NOMO-1 treated with DMSO at 0.1 percent for 48 hours (cell line): ENCODE data around the gene SLC2A14.
"Not testable (repeated sequence)": the region's sequence is repeated elsewhere in the genome, so short reads cannot be mapped to it uniquely, and the experiment has no call there.

Source experiments
- DNase-seq: peaks from one replicate; lab custom pipeline; 2025; ENCODE audit not compliant: unreplicated experiment; lab: John Stamatoyannopoulos, UW

SLC2A14 gene

DNA sequence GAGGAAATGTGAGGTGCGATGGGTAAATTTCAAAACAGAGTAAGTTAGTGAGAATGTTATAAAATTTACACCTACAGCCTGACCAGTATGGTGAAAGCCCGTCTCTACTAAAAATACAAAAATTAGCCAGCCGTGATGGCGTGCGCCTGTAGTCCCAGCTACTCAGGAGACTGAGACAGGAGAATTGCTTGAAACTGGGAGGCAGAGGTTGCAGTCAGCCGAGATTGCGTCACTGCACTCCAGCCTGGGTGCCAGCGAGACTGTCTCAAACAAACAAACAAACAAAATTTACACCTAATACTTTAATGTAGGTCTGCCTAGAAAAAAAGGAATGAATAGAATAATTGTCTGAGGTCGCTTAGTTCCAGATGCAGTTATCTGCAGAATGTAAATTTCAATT is 37.6 kb downstream of the SLC2A14 start:
- no peak for DNase-seq

DNA sequence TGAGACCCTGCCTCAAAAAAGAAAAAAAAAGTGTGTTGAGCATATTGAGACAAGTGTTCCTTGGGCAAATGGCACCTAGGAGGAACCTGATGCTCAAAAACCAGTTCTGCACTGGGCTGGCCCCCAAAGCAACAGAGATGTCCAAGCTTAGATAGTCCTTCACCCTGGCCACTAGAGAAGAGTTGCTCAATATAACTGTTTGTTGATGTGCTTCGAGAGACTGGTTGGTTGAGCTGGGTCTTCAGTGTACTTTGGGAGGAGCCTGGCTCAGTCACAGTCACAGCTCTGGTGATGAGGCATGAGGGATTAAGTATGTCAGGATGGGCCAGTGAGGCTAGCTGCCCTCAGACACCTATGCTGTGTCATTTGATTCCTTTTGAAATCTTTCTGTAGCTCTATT is 38.0 kb downstream of the SLC2A14 start:
- no peak for DNase-seq

DNA sequence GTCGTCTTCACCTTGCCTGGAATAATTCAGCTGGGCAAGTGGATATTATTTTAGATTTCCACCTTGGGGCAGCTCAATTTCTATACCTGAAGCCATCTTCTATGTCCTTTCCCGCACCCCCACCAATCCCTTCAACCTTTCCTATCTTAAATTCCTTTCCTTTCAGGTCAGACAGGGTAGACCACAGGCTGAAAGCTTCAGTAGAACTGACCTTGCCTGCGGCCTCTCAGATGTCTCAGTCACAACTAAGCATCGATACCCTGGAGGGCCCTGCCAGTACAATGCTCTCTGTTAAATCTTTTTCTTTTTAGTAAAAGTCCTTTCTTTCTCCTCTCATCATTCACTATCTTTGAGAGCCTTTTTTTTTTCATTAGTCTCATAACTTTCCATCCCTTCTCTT is 38.9 kb downstream of the SLC2A14 start:
- DNase-seq = no peak

DNA sequence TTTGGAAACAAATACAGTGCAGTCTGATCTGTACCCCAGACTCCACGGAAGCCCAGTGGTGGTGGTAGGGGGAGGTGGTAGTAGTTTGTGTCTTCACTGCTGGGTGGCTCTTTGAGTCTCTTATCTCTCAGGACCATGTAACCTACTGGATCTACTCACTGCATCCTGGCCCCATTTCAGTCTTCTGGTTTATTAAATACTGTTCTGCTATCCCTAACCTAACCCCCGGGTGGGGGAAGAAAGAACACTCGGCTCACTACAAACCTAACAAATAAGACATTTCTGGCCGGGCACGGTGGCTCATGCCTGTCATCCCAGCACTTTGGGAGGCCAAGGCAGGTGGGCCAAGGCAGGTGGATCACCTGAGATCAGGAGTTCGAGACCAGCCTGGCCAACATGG is 39.5 kb downstream of the SLC2A14 start:
- not testable (repeated sequence) for DNase-seq

DNA sequence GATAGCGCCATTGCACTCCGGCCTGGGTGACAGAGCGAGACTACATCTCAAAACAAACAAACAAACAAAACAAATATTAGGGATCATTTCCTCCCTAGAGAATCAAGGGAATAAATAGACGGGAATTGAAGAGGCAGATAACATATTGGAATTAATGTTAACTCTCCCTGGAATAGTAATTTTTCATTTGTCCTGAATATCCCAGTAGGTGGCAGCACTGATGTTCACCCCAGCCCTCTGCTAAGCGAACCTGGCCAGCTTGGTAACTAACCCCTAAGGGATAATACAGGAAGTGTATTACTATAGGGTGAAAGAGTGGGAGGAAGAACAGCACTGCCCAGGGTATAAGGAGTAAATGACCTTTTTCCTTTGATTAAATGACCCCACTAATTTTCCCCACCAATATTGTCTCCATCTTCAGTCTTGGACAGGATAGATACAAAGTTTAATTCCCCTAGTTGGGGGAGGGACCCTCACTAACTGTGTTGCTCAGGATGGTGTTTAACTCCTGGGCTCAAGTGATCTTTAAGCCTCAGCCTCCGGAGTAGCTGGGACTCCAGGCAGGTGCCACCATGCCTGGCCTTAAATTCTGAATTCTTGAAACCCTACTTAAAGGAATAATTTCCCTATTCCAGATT is 40.5 kb downstream of the SLC2A14 start:
- DNase-seq = peak; percentile 73

DNA sequence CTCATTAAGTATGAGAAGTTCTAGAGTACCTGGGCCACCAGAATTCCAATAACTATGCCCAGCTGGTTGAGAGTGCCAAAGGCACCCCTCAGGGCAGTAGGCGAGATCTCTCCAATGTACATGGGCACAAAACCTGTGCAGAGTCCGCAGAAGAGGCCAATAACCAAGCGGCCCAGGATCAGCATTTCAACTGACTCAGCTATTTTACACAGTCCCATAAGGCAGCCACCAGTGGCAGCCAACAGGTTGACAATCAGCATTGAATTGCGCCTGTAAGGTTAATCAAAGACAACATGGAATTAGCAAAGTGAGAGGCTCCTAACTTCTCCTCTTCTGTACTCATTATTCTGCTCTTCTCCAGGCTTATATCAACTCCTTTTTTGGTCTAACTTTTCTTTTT is 43.0 kb downstream of the SLC2A14 start:
- DNase-seq = not testable (repeated sequence)

DNA sequence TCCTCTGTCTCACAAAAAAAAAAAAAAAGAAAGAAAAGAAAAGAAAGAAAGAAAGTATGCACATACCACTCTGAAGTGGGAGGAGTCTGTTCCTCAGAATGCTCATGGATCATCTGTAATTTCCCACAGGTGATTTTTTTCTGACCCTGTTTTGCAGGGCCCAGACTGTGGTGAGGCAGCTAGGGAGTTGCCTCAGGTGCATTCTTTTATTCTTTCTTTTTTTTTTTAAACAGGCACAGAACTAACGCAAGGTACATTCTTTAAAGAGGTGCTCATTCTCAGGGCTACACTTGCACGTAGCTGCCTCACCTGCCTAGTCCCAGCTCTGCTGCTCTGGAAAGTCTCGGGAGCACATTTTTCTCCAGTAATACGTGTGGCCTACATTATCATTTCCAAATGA is 47.0 kb downstream of the SLC2A14 start:
- DNase-seq = not testable (repeated sequence)

DNA sequence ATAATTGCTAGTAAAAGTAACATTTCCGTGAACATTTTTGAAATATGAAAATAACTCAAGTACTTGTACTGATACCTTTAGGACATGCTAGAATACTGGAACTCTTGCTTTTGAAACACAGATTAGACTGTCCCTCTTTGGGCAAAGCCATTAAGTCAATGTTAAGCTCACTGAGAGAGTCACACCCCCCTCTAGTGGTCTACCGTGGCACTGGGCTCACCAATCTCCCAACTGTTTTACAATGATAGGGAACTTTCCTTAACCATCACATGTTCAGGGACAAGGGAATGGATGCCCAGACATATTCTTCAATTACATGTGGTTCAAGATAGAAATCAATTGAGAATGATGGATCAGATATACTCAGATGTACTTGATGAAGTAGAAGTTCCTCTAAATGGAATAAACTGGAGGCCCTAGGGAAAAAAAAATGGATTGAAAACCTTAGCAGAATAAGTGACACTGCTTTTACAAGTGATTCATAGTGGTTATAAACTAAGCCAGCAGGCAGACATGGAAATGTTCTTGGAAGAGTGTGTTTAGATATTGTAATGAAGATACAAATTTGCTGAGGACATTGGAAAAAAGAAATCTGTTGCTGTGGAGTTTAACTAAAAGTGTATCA is 65.7 kb downstream of the SLC2A14 start:
- DNase-seq = peak; percentile 72

DNA sequence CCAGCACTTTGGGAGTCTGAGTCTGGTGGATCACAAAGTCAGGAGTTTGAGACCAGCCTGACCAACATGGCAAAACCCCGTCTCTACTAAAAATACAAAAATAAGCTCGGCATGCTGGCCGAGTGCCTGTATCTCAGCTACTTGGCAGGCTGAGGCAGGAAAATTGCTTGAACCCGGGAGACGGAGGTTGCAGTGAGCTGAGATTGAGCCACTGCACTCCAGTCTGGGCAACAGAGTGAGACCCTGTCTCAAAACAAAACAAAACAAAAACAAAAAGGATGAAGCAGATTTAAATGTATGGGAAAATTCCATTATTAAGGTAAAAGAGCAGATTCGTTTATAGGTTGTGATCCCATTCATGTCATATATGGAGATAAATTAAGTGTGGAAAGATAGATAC is 66.4 kb downstream of the SLC2A14 start:
- DNase-seq = not testable (repeated sequence)

DNA sequence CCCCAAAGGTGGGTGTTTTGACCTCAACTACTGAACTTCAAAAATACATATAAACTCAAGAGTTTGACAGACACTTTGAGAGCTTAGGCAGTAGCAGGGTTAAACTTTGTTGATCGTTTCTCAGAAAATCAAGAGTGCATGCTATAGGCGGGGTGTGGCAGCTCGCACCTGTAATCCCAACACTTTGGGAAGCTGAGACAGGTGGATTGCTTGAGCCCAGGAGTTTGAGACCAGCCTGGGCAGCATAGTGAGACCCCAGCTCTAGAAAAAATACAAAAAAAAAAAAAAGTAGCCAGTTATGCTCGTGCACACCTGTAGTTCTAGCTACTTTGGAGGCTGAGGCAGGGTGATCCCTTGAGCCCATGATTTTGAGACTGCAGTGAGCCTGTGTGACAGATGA is 71.3 kb downstream of the SLC2A14 start:
- no peak for DNase-seq

DNA sequence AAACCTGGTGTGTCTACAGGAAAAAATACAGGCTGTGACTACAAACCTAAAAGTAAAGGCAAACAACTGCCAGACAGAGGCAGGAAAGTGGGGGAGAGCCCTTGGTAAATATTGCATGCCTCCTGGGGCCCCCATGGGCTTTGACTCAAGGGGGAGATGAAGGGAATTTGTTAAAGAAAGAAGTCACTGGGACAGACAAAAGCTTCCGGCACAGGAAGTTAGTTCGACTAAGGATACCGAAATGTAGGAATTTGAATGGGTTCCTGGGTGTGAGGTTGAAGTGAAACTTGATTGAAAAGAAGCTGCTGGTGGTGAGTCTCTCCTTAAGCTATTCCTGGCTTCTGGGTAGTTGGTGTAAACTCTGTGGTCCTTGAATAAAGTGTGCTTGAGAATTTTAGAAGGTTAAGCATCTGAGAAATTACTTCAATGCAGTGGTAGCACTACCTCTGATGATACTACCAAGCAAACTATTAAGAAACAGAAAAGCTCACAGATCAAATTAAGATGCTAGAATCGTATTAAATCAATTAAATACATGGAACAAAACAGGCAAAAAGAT is 73.9 kb downstream of the SLC2A14 start:
- not testable (repeated sequence) for DNase-seq

DNA sequence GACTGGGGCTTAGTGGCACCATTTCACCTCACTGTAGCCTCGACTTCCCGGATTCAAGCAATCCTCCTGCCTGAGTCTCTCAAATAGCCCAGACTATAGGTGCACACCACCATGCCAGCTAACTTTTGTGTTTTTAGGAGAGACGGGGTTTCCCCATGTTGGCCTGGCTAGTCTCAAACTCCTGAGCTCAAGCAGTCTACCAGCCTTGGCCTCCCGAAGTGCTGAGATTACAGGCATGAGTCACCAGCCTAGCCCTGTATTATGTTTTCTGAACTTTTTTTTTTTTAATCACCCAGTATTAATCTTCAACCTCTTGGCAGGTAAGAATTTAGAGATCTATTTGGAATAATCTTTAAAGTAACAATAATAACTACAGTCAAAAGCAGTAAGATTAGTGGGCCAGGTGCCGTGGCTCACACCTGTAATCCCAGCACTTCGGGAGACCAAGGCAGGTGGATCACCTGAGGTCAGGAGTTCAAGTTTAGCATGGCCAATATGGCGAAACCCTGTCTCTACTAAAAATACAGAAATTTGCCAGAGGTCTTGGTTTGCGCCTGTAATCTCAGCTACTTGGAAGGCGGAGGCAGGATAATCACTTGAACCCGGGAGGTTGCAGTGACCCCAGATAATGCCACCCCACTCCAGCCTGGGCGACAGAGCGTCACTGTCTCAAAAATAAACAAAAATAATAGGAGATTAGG is 74.9 kb downstream of the SLC2A14 start:
- no peak for DNase-seq

DNA sequence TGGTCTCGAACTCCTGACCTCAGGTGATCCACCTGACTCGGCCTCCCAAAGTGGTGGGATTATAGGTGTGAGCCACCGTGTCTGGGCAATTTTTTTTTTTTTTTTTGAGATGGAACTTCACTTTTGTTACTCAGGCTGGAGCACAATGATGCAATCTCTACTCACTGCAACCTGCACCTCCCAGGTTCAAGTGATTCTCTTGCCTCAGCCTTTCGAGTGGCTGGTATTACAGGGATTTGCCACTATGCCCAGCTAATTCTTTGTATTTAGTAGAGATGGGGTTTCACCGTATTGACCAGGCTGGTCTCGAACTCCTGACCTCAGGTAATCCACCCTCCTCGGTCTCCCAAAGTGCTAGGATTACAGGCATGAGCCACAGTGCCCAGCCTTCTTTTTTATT is 75.4 kb downstream of the SLC2A14 start:
- not testable (repeated sequence) for DNase-seq

DNA sequence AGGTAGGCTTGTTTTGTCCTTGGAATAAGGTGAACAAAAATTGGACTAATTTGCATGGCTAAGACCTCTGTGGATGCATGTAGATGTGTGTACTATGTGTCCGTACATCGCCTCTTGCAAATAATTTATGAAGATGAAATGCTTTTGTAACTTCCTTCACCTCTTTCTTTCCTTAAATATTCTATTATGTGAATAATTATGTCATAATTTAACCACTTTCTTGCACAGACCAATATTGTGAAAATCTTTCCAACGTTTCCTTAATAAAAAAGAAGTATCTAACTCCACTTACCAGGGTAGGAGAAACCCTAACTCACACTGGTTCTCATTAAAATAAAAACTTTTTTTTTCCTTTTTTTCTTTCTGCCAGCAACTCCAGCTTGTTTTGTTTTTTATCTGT is 79.5 kb downstream of the SLC2A14 start:
- peak; percentile 68 for DNase-seq

DNA sequence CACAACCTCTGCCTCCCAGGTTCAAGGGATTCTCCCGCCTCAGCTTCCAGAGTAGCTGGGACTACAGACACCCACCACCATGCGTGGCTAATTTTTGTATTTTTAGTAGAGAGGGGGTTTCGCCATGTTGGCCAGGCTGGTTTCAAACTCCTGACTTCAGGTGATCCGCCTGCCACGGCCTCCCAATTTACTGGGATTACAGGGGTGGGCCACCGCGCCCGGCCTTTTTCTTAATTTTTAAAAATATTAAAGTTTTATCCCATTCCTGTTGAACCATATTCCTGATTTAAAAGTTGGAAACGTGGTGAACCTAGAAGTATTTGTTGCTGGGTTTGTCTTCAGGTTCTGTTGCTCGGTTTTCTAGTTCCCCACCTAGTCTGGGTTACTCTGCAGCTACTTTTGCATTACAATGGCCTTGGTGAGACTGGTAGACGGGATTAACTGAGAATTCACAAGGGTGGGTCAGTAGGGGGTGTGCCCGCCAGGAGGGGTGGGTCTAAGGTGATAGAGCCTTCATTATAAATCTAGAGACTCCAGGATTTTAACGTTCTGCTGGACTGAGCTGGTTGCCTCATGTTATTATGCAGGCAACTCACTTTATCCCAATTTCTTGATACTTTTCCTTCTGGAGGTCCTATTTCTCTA is 83.7 kb downstream of the SLC2A14 start, which contains the start of gene NANOG:
Gene NANOG (plus strand): TSS at position 519 of the 645 bp plus-strand sequence. CDS start 213 bp downstream, outside the sequence.
- not testable (repeated sequence) for DNase-seq

DNA sequence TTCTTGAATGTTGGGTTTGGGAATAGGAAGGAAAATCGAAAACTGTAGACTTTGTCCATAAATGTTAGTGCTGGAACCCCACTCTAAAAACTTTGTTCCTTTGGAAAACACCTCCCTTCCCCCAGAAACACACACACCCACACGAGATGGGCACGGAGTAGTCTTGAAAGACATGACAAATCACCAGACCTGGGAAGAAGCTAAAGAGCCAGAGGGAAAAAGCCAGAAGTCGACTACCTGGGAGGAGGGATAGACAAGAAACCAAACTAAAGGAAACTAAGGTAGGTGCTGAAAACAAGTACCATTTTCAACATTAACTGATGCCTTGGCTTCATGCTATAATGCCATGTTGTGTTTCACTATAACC is 84.4 kb downstream of the SLC2A14 start:
- DNase-seq = no peak

DNA sequence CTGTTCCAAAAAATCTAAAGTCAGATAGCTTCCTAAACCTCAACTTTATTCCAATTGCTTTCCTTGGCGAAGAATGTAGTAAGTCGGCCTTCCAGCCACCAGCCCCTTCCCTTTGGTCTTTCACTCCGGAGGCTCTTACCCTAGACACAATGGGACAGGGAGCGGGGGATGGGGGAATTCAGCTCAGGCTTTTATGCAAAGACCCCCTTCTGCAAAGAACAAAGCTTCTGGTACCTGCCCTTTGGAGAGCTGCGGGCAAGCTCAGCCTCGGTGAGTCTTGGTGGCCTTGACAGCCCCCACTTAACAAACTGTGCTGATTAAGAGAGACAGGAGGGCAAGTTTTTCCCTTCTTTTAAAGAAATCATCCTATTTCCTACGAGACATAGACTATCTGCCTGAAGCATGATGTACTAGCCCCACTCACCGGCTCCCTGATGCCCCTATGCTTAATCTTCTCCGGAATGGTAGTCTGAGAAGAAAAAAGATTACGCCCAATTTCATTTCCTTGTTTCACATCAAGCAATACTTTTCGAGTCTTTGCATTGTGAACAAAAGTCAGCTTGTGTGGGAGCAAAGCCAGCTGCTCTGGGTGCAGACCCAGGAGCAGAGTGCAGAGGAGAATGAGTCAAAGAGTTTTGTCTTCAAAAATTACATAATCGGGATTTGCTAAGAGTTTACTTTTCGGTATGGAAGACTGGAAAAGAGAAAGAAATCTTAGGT is 85.0 kb downstream of the SLC2A14 start:
- peak; percentile 55 for DNase-seq

DNA sequence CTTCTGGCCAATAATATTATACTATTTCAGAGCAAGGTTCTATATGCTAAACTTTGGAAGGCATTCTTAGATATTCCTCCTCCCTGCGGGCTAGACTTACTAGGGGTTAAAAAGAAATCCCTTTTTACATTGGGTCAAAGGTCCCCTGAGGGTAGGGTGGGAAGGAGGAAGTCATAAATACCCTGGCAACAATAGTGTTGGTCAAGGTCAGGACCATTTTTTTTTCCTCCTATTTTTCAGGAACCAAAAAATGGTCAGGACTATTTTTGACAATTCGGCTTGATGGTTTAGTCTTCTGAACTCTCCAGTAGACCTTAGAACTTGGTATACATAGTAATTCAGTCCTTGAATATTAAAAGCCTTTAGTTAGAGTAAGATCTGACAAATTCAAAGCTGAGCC is 88.0 kb downstream of the SLC2A14 start:
- DNase-seq = peak; percentile 38

DNA sequence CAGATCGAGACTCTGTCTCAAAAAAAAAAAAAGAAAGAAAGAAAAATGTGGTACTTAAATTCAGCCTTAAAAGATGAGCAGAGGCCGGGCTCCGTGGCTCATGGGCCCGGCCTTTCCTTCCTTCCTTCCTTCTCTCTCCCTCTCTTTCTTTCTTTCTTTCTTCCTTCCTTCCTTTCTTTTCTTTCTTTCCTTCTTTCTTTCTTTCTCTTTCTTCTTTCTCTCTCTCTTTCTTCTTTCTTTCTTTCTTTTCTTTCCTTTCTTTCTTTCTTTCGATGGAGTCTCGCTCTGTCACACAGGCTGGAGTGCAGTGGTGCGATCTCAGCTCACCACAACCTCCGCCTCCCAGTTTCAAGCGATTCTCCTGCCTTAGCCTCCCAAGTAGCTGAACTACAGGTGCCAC is 89.3 kb downstream of the SLC2A14 start:
- not testable (repeated sequence) for DNase-seq

DNA sequence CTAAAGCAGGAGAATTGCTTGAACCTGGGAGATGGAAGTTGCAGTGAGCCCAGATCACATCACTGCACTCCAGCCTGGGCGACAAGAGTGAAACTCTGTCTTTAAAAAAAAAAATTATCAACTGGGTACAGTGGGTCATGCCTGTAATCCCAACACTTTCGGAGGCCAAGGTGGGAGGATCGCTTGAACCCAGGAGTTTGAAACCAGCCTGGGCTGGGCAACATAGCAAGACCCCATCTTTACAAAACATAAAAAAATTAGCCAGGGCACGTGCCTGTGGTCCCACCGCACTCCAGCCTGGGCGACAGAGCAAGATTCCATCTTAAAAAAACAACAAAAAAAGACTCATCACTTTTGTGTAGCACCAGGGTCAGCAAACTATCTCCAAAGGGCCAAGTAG is 90.7 kb downstream of the SLC2A14 start:
- DNase-seq = no peak

DNA sequence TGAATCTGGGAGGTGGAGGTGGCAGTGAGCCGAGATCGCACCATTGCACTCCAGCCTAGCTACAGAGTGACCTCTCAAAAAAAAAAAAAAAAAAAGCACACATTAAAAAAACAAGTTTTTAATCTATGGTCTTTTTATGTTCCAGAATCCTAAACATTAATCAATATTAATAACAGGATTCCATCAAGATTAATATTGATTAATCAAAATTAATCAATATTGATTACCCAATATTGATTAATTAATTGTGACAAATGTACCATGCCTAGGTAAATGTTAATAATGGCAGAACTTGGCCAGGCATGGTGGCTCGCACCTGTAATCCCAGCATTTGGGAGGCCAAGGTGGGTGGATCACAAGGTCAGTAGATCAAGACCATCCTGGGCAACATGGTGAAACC is 91.4 kb downstream of the SLC2A14 start:
- no peak for DNase-seq
